Neuronal stem cell (in vitro differentiated cells): ENCODE results near the gene DNAH2.

Experiments
- DNase-seq: peaks from one replicate; pipeline ENCODE4 v3.0.0-alpha.2; 2013; ENCODE audit warnings: low spot score
- H2AFZ ChIP-seq: one replicate; pipeline ENCODE4 v1.6.1; 2013; ENCODE audit warnings: mild to moderate bottlenecking, low read length, inconsistent platforms
- H2AK5ac ChIP-seq: 2 replicates; pipeline ENCODE4 v1.6.1; 2013; ENCODE audit warnings: low read depth, mild to moderate bottlenecking, inconsistent platforms, low read length, moderate library complexity, mixed read lengths
- H2BK120ac ChIP-seq: 2 replicates; pipeline ENCODE4 v1.6.1; 2013; ENCODE audit warnings: low read depth, mild to moderate bottlenecking, inconsistent platforms, low read length, moderate library complexity, mixed read lengths
- H2BK12ac ChIP-seq: one replicate; pipeline ENCODE4 v1.6.1; 2013; ENCODE audit warnings: low read length, inconsistent platforms
- H2BK15ac ChIP-seq: 2 replicates; pipeline ENCODE4 v1.6.1; 2013; ENCODE audit warnings: mild to moderate bottlenecking, low read length, inconsistent platforms, mixed read lengths
- H2BK5ac ChIP-seq: one replicate; pipeline ENCODE4 v1.6.1; 2013; ENCODE audit warnings: inconsistent platforms, mild to moderate bottlenecking, low read length, moderate library complexity
- H3K14ac ChIP-seq: one replicate; pipeline ENCODE4 v1.6.1; 2013; ENCODE audit warnings: low read length, inconsistent platforms
- H3K18ac ChIP-seq: 2 replicates; pipeline ENCODE4 v1.6.1; 2013; ENCODE audit warnings: low read length, inconsistent platforms
- H3K23ac ChIP-seq: 2 replicates; pipeline ENCODE4 v1.6.1; 2013; ENCODE audit warnings: low read depth, mild to moderate bottlenecking, mixed read lengths, low read length, inconsistent platforms; ENCODE audit not compliant: poor library complexity
- H3K27ac ChIP-seq: replicated peaks from 3 replicates; pipeline ENCODE4 v1.5.1; 2013; ENCODE audit warnings: low read length, inconsistent platforms
- H3K27me3 ChIP-seq, 3 experiments: 2 replicates each; pipeline ENCODE4 v1.6.1; 2013; ENCODE audit warnings: low read length in 3 of 3, mild to moderate bottlenecking in 2 of 3, inconsistent platforms in 1 of 3, low read depth in 1 of 3, mixed read lengths in 1 of 3, moderate library complexity in 1 of 3; ENCODE audit not compliant: control insufficient read depth in 3 of 3, insufficient read depth in 3 of 3
- H3K36me3 ChIP-seq, 2 donors: replicated peaks in 1 of 2; 2 replicates each; pipeline ENCODE4 v1.6.1; 2013; ENCODE audit warnings: low read length in 2 of 2; ENCODE audit not compliant: control insufficient read depth in 2 of 2, insufficient read depth in 2 of 2
- H3K4ac ChIP-seq: 2 replicates; pipeline ENCODE4 v1.6.1; 2013; ENCODE audit warnings: inconsistent platforms, mild to moderate bottlenecking, low read length, moderate library complexity
- H3K4me1 ChIP-seq, 2 donors: 1 replicate in 1 of 2; 2 replicates in 1 of 2; pipeline ENCODE4 v1.6.1; 2013; ENCODE audit warnings: low read length in 2 of 2, low read depth in 1 of 2; ENCODE audit not compliant: control insufficient read depth in 2 of 2, insufficient read depth in 1 of 2
- H3K4me2 ChIP-seq: one replicate; pipeline ENCODE4 v1.6.1; 2013; ENCODE audit warnings: mild to moderate bottlenecking, low read length, inconsistent platforms; ENCODE audit not compliant: insufficient read depth, poor library complexity, severe bottlenecking
- H3K4me3 ChIP-seq, 2 donors: 2 replicates each; pipeline ENCODE4 v1.5.1; 2013; ENCODE audit warnings: low read length in 2 of 2, mild to moderate bottlenecking in 2 of 2, inconsistent platforms in 1 of 2, moderate library complexity in 1 of 2
- H3K79me1 ChIP-seq: one replicate; pipeline ENCODE4 v1.6.1; 2013; ENCODE audit warnings: low read depth, mild to moderate bottlenecking, inconsistent platforms, low read length, moderate library complexity
- H3K9ac ChIP-seq: one replicate; pipeline ENCODE4 v1.6.1; 2013; ENCODE audit warnings: mild to moderate bottlenecking, low read depth, low read length, inconsistent platforms; ENCODE audit not compliant: poor library complexity
- H3K9me3 ChIP-seq, 2 donors: replicated peaks in 1 of 2; 2 replicates each; pipeline versions ENCODE3 to v1.6.1; 2013; ENCODE audit warnings: low read length in 2 of 2, mild to moderate bottlenecking in 2 of 2, inconsistent platforms in 1 of 2, low read depth in 1 of 2, mixed read lengths in 1 of 2, moderate library complexity in 1 of 2; ENCODE audit not compliant: control insufficient read depth in 2 of 2, insufficient read depth in 1 of 2
- H4K8ac ChIP-seq: one replicate; pipeline ENCODE4 v1.6.1; 2013; ENCODE audit warnings: low read depth, mild to moderate bottlenecking, inconsistent platforms, low read length, moderate library complexity
- H4K91ac ChIP-seq: one replicate; pipeline ENCODE4 v1.6.1; 2013; ENCODE audit warnings: low read length, low read depth, mild to moderate bottlenecking, inconsistent platforms; ENCODE audit not compliant: poor library complexity
- WGBS, 2 donors: extraction: QIAGEN DNeasy Blood & Tissue Kit; methylation state at CpG; one replicate each; pipeline ENCODE4 v1.1.7; 2013; ENCODE audit warnings: missing lambda C conversion rate in 2 of 2, mixed read lengths in 1 of 2; ENCODE audit not compliant: insufficient read length in 2 of 2, insufficient replicate concordance in 1 of 2; ENCODE audit errors: extremely low coverage in 2 of 2; 5-methylcytosine and 5-hydroxymethylcytosine counted together

DNAH2 gene

DNA sequence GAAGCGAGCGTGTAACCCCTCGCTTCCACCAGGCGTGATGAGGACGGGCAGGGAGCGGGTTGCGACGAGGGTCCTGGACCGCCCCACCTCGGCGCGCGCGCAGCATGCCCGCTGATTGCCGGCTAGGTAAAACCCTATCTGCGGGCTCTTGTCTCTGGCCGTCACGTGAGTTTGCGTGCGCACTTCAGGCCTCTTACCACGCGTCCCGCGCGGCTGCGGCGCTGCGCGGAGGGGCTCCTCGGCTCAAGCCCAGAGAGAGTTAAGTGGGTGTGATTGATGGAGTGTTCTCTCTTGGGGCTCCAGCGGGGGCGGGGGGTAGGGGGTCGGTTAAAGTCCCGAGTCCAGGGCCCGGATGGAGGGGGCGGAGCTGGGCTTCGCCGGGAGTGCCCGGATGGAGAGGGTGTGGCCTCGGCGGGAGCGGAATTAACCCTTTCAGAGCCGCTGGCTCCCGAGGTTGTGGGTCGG is 124.4 kb downstream of the DNAH2 start:
- H2BK15ac ChIP-seq, result peak overlapping the region; percentile 32
- H2BK5ac ChIP-seq, result peak overlapping the region; percentile 93
- H4K91ac ChIP-seq, result no peak overlapping the region
- H3K27ac ChIP-seq, result peak overlapping the region; percentile 91
- no peak overlapping the region for H3K4ac ChIP-seq
- H3K27me3 ChIP-seq, result no peaks in the 10 kb centered on the region
- WGBS, 2 donors, result no CpG with 5 or more reads among the region's 46 CpGs
- peak overlapping the region; percentile 96 for H3K9ac ChIP-seq
- peaks cover 33% of the 10 kb centered on the region for H3K79me1 ChIP-seq
- H3K18ac ChIP-seq, result peak overlapping the region; percentile 91
- H2BK12ac ChIP-seq, result no peak overlapping the region
- peak overlapping the region; percentile 87 for H2AFZ ChIP-seq
- peaks cover 36 to 49% of the 10 kb centered on the region in 2 donors for H3K4me1 ChIP-seq
- peak overlapping the region; percentile 80 to 84 for H3K4me3 ChIP-seq
- no peak overlapping the region for H4K8ac ChIP-seq
- peak; percentile 94 for DNase-seq
- H3K9me3 ChIP-seq, result no peaks in the 10 kb centered on the region
- H3K4me2 ChIP-seq, result peak overlapping the region; percentile 99
- peaks cover 21 to 35% of the 10 kb centered on the region in 2 donors for H3K36me3 ChIP-seq
- H3K23ac ChIP-seq, result peak overlapping the region; percentile 87
- peak overlapping the region; percentile 51 for H3K14ac ChIP-seq
- H2AK5ac ChIP-seq, result peak overlapping the region; percentile 22
- no peak overlapping the region for H2BK120ac ChIP-seq

GRCh38 chr17:7842380-7843256 is 125.1 kb downstream of the DNAH2 start:
- Histone ChIP-seq H3K4ac (no peak overlapping the region), H3K23ac (peak overlapping the region; percentile 87), H3K4me3 (peak overlapping the region; percentile 80 to 84), H4K8ac (no peak overlapping the region), H2BK12ac (peak overlapping the region; percentile 4), H3K27ac (peak overlapping the region; percentile 72), H3K36me3 (peaks cover 25 to 40% of the 10 kb centered on the region in 2 donors), H2BK120ac (no peak overlapping the region), H3K9me3 (no peaks in the 10 kb centered on the region), H2BK5ac (peak overlapping the region; percentile 83), H2BK15ac (peak overlapping the region; percentile 40), H3K18ac (peak overlapping the region; percentile 82), H3K14ac (peak overlapping the region; percentile 49), H3K4me2 (peak overlapping the region; percentile 99), H2AK5ac (peak overlapping the region; percentile 24), H3K79me1 (peaks cover 36% of the 10 kb centered on the region), H2AFZ (peak overlapping the region; percentile 87), H3K4me1 (peaks cover 31 to 42% of the 10 kb centered on the region in 2 donors), H3K27me3 (no peaks in the 10 kb centered on the region), H3K9ac (peak overlapping the region; percentile 89), H4K91ac (no peak overlapping the region)
- no peak for DNase-seq
- no CpG with 5 or more reads among the region's 47 CpGs for WGBS, 2 donors

DNA sequence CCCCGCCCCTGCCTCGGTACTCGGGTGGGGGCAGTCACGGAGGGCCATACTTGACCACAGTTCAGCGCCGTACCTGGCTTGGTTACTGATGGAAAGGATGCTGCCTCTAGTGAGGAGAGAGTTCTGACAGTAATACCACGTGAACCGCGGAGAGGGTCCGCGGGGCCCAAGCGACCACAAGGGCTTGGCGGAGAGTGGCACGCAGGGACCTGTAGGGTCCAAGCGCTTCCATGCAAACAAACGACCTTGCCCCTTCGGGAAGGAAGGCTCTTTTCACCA is 125.7 kb downstream of the DNAH2 start:
- Histone ChIP-seq H2AFZ (peak overlapping the region; percentile 78), H3K4me1 (peaks cover 31 to 40% of the 10 kb centered on the region in 2 donors), H3K79me1 (peaks cover 36% of the 10 kb centered on the region), H2BK5ac (peak overlapping the region; percentile 83), H3K4ac (no peak overlapping the region), H2BK15ac (peak overlapping the region; percentile 40), H3K36me3 (peaks cover 26 to 45% of the 10 kb centered on the region in 2 donors), H2AK5ac (peak overlapping the region; percentile 66), H3K4me3 (peak overlapping the region; percentile 80 to 84), H4K8ac (no peak overlapping the region), H3K9ac (peak overlapping the region; percentile 89), H3K4me2 (peak overlapping the region; percentile 99), H3K14ac (peak overlapping the region; percentile 49), H3K23ac (peak overlapping the region; percentile 87), H3K27me3 (no peaks in the 10 kb centered on the region), H3K9me3 (no peaks in the 10 kb centered on the region), H2BK12ac (peak overlapping the region; percentile 4), H2BK120ac (no peak overlapping the region), H3K27ac (peak overlapping the region; percentile 47), H3K18ac (peak overlapping the region; percentile 82), H4K91ac (no peak overlapping the region)
- WGBS, 2 donors, result no CpG with 5 or more reads among the region's 17 CpGs
- no peak for DNase-seq
